WTC11 (cell line): ENCODE measurements around the gene UAP1L1. TPM values are rescaled to one million over a fixed set of nuclear protein-coding genes. Genes with fewer than 3 reads are reported as not detected.

Experiments used
- ATAC-seq: fragments of 200-7000 bp; cut with Tn5 transposase; 2 replicates; pipeline ENCODE4 v1.10.0; 2021; ENCODE audit warnings: mild to moderate bottlenecking, moderate library complexity
- CTCF ChIA-PET: fragments of 300-600 bp; sonication (Branson Sonifier 250); formaldehyde crosslinking; loops from one replicate; lab custom pipeline; 2021; ENCODE audit warnings: antibody characterized with exemption; lab: Charles Lee
- POLR2A ChIA-PET: fragments of 350-600 bp; sonication (Branson Sonifier 250); formaldehyde crosslinking; loops from one replicate; lab custom pipeline; 2021; ENCODE audit warnings: antibody characterized with exemption; lab: Charles Lee
- DNase-seq: peaks from one replicate; pipeline ENCODE4 v3.0.0; 2021; ENCODE audit warnings: low spot score
- H3K27ac Mint-ChIP-seq: 2 replicates; pipeline ENCODE4 v1.8.0; 2021; ENCODE audit warnings: mixed read lengths
- H3K27me3 Mint-ChIP-seq: 2 replicates; pipeline ENCODE4 v1.8.0; 2021; ENCODE audit warnings: low read depth, mild to moderate bottlenecking, moderate library complexity, mixed read lengths
- H3K36me3 Mint-ChIP-seq: 2 replicates; pipeline ENCODE4 v1.8.0; 2021; ENCODE audit warnings: mixed read lengths
- H3K4me1 Mint-ChIP-seq: 2 replicates; pipeline ENCODE4 v1.8.0; 2022; ENCODE audit warnings: mixed read lengths
- H3K4me3 Mint-ChIP-seq: 2 replicates; pipeline ENCODE4 v1.8.0; 2021; ENCODE audit warnings: mild to moderate bottlenecking, moderate library complexity, mixed read lengths
- H3K9me3 Mint-ChIP-seq: 2 replicates; pipeline ENCODE4 v1.8.0; 2021; ENCODE audit warnings: mixed read lengths
- ETV6 ChIP-seq: sonication (generic); formaldehyde crosslinking; IDR thresholded peaks from 2 replicates; pipeline ENCODE4 v1.8.1; 2022; ENCODE audit warnings: mild to moderate bottlenecking, missing genetic modification reagents
- NFE2L1 ChIP-seq: sonication (generic); formaldehyde crosslinking; IDR thresholded peaks from 2 replicates; pipeline ENCODE4 v1.8.1; 2023; ENCODE audit warnings: missing genetic modification reagents
- SMAD3 ChIP-seq: sonication (generic); formaldehyde crosslinking; IDR thresholded peaks from 2 replicates; pipeline ENCODE4 v1.8.0; 2022; ENCODE audit warnings: missing genetic modification reagents, mild to moderate bottlenecking, borderline replicate concordance
- ZNF121 ChIP-seq: sonication (generic); formaldehyde crosslinking; IDR thresholded peaks from 2 replicates; pipeline ENCODE4 v1.8.0; 2023; ENCODE audit warnings: missing genetic modification reagents
- ZNF423 ChIP-seq: fragments of 250-450 bp; sonication (Bioruptor Pico); IDR thresholded peaks from 2 replicates; pipeline ENCODE4 v2.1.2; 2022; ENCODE audit warnings: mild to moderate bottlenecking, moderate library complexity
- total RNA-seq: library from RNA; stranded (reverse); gene quantifications from 3 replicates; pipeline ENCODE4 v1.2.3, GENCODE V29; 2021
- TF ChIP-seq, protein P1 (sequence below): sonication (generic); formaldehyde crosslinking; IDR thresholded peaks from 2 replicates; pipeline ENCODE4 v1.8.1; 2023; ENCODE audit warnings: mild to moderate bottlenecking, moderate library complexity, missing genetic modification reagents
- TF ChIP-seq, protein P2 (sequence below): fragments of 200-600 bp; IDR thresholded peaks from 2 replicates; pipeline ENCODE4 v1.8.0; 2022; ENCODE audit warnings: antibody characterized with exemption
- TF ChIP-seq, protein P3 (sequence below): sonication (generic); formaldehyde crosslinking; IDR thresholded peaks from 2 replicates; pipeline ENCODE4 v1.8.0; 2022; ENCODE audit warnings: missing genetic modification reagents
- TF ChIP-seq, protein P4 (sequence below): sonication (generic); formaldehyde crosslinking; IDR thresholded peaks from 2 replicates; pipeline ENCODE4 v1.8.0; 2022; ENCODE audit warnings: mild to moderate bottlenecking, missing genetic modification reagents
- TF ChIP-seq, protein P5 (sequence below): sonication (generic); formaldehyde crosslinking; IDR thresholded peaks from 2 replicates; pipeline ENCODE4 v1.8.1; 2022; ENCODE audit warnings: mild to moderate bottlenecking, moderate library complexity, missing genetic modification reagents

UAP1L1 gene
- total RNA-seq, 1 experiment from 2014 or later = 17.7 TPM

DNA sequence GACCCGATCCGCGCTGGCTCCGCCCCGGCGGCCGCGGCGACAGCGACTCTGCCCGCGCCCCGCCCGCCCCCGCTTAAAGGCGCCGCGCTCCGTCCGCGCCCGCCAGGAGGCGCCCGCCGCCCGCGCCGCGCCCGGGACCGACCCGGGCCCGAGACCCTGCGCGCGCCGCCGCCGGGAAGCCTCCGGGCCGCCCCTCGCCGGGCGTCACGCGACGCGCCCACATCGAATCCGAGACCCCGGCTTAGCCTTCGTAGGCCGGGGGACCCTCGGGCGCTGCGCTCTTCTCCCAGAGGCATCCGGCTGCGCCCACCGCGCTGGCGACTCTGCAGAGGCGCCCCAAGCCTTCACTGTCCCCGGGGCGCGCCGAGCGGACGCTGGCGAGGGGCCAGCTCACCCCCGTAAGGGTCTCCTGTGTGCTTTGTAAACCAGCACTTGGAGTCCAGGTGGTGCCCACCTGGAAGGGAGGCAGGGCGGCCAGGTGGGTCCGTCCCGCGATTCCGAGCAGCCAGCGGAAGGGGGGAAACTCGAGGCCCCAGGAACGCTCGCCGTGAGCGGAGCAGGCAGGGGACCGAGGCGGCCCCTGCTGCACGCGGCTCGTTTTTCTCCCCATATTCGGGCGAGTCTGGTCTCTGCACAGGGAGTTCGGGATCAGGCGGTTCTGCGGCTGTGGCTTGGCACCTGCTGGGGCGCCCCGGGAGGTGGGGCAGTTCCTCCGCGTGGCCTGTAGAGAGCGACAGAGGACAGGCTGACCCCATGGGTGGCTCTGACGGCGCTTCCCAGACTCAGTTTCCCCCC, 48.9 kb upstream of the UAP1L1 start:
- POLR2A ChIA-PET = interaction anchor here (1.6 kb wide), 1 partner anchor 195 kb away, joined by 3 read pairs; no protein-coding TSS in a partner anchor
- peak; percentile 62 for DNase-seq
- CTCF ChIA-PET = interaction anchor here (0.6 to 4.1 kb wide), 82 partner anchors 8 to 431 kb away, joined by 3 to 58 read pairs (median 7); partner anchors contain the start of genes AJM1, CCDC183, CLIC3 and ENTPD2

DNA sequence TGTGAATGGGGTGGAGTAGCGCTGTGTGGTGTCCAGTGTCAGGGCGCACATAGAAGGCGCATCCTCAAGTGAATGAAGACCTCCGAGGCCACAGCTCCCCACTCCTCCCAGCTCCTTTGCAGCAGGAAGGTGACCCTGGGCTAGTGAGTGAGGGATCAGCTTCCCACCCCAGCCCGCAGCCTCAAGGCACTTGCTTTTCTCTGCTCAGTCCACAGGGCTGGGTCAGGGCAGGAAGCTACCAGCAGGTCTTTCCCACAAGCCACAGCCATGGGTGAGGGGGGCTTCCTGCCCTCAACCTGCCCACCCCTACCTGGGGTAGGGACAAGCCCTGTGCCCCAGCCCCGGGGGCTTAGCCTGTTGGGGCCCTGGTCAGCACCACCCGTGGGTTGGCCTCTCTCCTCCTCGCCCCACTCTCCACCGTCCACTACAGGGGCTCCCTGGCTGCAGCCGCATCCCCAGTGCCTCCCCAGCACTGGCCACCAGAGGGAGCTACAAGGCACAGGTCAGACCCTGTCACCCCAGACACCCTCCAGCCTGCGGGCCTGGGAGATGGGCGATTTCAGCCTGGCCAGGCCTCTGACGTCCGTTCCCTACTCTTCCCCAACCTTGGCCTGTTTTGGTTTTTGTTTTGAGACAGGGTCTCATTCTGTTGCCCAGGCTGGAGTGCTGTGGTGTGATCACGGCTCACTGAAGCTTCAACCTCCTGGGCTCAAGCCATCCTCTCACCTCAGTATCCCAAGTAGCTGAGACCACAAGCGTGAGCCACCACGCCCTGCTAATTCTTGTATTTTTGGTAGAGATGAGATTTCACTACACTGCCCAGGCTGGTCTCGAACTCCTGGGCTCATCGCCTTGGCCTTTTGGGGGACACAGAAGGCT, 48.0 kb upstream of the UAP1L1 start:
- Mint-ChIP-seq H3K27me3 (peaks cover 17% of the 10 kb centered on the region), H3K27ac (no peak overlapping the region; the same call in 1 of the 2 replicates), H3K36me3 (no peaks in the 10 kb centered on the region), H3K9me3 (no peaks in the 10 kb centered on the region), H3K4me1 (0 out of 2 replicates have a peak, but pooled peaks cover 2% of the 10 kb centered on the region), H3K4me3 (peak overlapping the region; percentile 58)
- ChIA-PET POLR2A (interaction anchor here (1.6 kb wide), 1 partner anchor 194 kb away, joined by 3 read pairs; no protein-coding TSS in a partner anchor), CTCF (interaction anchor here (0.6 to 4.1 kb wide), 98 partner anchors 9 to 430 kb away, joined by 3 to 58 read pairs (median 6); partner anchors contain the start of genes AJM1, CCDC183, CLIC3 and CYSRT1)
- ATAC-seq (peak; percentile 74), DNase-seq (peak; percentile 95)
- TF ChIP-seq, protein P1, sequence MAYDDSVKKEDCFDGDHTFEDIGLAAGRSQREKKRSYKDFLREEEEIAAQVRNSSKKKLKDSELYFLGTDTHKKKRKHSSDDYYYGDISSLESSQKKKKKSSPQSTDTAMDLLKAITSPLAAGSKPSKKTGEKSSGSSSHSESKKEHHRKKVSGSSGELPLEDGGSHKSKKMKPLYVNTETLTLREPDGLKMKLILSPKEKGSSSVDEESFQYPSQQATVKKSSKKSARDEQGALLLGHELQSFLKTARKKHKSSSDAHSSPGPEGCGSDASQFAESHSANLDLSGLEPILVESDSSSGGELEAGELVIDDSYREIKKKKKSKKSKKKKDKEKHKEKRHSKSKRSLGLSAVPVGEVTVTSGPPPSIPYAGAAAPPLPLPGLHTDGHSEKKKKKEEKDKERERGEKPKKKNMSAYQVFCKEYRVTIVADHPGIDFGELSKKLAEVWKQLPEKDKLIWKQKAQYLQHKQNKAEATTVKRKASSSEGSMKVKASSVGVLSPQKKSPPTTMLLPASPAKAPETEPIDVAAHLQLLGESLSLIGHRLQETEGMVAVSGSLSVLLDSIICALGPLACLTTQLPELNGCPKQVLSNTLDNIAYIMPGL = peak; percentile 7; the same call in 1 of the 2 replicates
- TF ChIP-seq NFE2L1 (CRISPR knock-in tag) (no peak), ZNF121 (CRISPR knock-in tag) (peak; percentile 54; the same call in 1 of the 2 replicates)
- TF ChIP-seq, protein P2, sequence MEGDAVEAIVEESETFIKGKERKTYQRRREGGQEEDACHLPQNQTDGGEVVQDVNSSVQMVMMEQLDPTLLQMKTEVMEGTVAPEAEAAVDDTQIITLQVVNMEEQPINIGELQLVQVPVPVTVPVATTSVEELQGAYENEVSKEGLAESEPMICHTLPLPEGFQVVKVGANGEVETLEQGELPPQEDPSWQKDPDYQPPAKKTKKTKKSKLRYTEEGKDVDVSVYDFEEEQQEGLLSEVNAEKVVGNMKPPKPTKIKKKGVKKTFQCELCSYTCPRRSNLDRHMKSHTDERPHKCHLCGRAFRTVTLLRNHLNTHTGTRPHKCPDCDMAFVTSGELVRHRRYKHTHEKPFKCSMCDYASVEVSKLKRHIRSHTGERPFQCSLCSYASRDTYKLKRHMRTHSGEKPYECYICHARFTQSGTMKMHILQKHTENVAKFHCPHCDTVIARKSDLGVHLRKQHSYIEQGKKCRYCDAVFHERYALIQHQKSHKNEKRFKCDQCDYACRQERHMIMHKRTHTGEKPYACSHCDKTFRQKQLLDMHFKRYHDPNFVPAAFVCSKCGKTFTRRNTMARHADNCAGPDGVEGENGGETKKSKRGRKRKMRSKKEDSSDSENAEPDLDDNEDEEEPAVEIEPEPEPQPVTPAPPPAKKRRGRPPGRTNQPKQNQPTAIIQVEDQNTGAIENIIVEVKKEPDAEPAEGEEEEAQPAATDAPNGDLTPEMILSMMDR = peak; percentile 84
- TF ChIP-seq, protein P3, sequence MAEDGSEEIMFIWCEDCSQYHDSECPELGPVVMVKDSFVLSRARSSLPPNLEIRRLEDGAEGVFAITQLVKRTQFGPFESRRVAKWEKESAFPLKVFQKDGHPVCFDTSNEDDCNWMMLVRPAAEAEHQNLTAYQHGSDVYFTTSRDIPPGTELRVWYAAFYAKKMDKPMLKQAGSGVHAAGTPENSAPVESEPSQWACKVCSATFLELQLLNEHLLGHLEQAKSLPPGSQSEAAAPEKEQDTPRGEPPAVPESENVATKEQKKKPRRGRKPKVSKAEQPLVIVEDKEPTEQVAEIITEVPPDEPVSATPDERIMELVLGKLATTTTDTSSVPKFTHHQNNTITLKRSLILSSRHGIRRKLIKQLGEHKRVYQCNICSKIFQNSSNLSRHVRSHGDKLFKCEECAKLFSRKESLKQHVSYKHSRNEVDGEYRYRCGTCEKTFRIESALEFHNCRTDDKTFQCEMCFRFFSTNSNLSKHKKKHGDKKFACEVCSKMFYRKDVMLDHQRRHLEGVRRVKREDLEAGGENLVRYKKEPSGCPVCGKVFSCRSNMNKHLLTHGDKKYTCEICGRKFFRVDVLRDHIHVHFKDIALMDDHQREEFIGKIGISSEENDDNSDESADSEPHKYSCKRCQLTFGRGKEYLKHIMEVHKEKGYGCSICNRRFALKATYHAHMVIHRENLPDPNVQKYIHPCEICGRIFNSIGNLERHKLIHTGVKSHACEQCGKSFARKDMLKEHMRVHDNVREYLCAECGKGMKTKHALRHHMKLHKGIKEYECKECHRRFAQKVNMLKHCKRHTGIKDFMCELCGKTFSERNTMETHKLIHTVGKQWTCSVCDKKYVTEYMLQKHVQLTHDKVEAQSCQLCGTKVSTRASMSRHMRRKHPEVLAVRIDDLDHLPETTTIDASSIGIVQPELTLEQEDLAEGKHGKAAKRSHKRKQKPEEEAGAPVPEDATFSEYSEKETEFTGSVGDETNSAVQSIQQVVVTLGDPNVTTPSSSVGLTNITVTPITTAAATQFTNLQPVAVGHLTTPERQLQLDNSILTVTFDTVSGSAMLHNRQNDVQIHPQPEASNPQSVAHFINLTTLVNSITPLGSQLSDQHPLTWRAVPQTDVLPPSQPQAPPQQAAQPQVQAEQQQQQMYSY (CRISPR knock-in tag) = 0 out of 2 replicates have a peak, but pooled peaks have one; percentile 5
- TF ChIP-seq, all 79 proteins: peak for 4

More for the DNA sequence above, 48.9 kb upstream of the UAP1L1 start:
- Mint-ChIP-seq H3K36me3 (no peaks in the 10 kb centered on the region), H3K27me3 (peaks cover 17% of the 10 kb centered on the region), H3K4me1 (0 out of 2 replicates have a peak, but pooled peaks cover 2% of the 10 kb centered on the region), H3K4me3 (peak overlapping the region; percentile 58), H3K27ac (no peak overlapping the region), H3K9me3 (no peaks in the 10 kb centered on the region)
- ATAC-seq = peak; percentile 60
- TF ChIP-seq SMAD3 (CRISPR knock-in tag) (no peak), ZNF423 (CRISPR knock-in tag) (peak; percentile 94), ETV6 (no peak)
- TF ChIP-seq, protein P4, sequence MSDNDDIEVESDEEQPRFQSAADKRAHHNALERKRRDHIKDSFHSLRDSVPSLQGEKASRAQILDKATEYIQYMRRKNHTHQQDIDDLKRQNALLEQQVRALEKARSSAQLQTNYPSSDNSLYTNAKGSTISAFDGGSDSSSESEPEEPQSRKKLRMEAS (CRISPR knock-in tag) = 0 out of 2 replicates have a peak, but pooled peaks have one; percentile 12
- TF ChIP-seq, protein P1 = peak; percentile 70; the same call in 1 of the 2 replicates
- TF ChIP-seq, protein P2 = 0 out of 2 replicates have a peak, but pooled peaks have one; percentile 9
- TF ChIP-seq, protein P5, sequence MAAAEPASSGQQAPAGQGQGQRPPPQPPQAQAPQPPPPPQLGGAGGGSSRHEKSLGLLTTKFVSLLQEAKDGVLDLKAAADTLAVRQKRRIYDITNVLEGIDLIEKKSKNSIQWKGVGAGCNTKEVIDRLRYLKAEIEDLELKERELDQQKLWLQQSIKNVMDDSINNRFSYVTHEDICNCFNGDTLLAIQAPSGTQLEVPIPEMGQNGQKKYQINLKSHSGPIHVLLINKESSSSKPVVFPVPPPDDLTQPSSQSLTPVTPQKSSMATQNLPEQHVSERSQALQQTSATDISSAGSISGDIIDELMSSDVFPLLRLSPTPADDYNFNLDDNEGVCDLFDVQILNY = 0 out of 2 replicates have a peak, but pooled peaks have one; percentile 24
